Measurements from ENCODE around the gene MUC6.

The MUC6 gene

GRCh38 chr11:1026641-1027482 is 9.7 kb downstream of the MUC6 start:
- in situ Hi-C loops (cut with HindIII; ENCODE audit: low sequenced_read_pairs), result no loop called here
- no peak for TF ChIP-seq CTCF (IDR thresholded peaks at IDR 0.05; ENCODE audit: low read depth, low read length, missing control alignments)
- no peak for DNase-seq (ENCODE audit: low read depth)
- no peak overlapping the region for H3K4me3 ChIP-seq (ENCODE audit: low read depth, low read length)

- in situ Hi-C loops (cut with HindIII; ENCODE audit: low sequenced_read_pairs), result no loop called here
- no peak for TF ChIP-seq CTCF (IDR thresholded peaks at IDR 0.05; ENCODE audit: low read depth, low read length, missing control alignments)
- no peak overlapping the region for H3K4me3 ChIP-seq (ENCODE audit: low read depth, low read length)
- no peak for DNase-seq (ENCODE audit: low read depth)
These were observed 10.4 kb downstream of the MUC6 start for GRCh38 chr11:1026163-1026450.

- in situ Hi-C loops (cut with HindIII; ENCODE audit: low sequenced_read_pairs), result no loop called here
- no peak overlapping the region for H3K4me3 ChIP-seq (ENCODE audit: low read depth, low read length)
- no peak for DNase-seq (ENCODE audit: low read depth)
- TF ChIP-seq CTCF (IDR thresholded peaks at IDR 0.05; ENCODE audit: low read depth, low read length, missing control alignments), result no peak
These were observed 10.9 kb downstream of the MUC6 start for GRCh38 chr11:1025410-1026162.

GRCh38 chr11:1024597-1025409 is 11.7 kb downstream of the MUC6 start:
- no peak for TF ChIP-seq CTCF (IDR thresholded peaks at IDR 0.05; ENCODE audit: low read depth, low read length, missing control alignments)
- H3K4me3 ChIP-seq (ENCODE audit: low read depth, low read length), result no peak overlapping the region
- in situ Hi-C loops (cut with HindIII; ENCODE audit: low sequenced_read_pairs), result no loop called here
- no peak for DNase-seq (ENCODE audit: low read depth)

DNA sequence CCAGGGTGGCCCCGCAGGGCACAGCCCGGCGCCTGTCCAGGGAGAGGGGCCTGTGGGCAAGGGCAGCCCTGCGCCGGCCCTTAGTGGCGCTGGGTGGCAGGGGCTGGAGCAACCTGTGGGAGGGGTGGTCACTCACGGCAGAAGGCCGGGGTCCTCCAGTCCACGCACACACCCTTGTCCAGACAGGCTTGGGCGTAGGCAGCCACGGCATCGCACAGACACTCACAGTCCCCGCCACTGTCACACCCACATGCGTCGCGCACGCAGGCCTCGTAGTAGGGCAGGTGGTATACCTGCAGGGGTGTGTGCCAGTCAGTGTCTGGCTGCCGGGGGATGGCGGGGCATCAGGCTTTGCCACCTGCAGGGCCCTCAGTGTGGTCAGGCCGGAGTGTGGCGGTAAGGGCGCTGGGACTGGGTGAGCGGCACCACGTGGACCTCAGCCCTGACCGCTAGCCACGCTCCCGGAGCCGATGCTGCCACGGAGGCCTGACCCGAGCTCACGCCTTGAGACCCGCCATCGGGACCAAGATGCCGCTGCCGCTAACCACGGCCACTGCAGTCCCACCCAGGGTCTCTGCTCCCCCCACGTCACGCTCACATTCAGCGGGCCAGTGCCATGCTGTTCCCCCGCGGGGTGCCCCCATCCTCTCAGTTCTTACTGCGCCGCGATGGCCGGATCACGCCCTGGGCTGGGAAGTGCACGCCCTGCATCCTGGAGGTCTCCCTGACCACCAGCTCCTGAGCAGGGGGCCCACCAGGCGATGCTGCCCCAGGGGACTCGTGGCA is 12.5 kb downstream of the MUC6 start:
- TF ChIP-seq CTCF (IDR thresholded peaks at IDR 0.05; ENCODE audit: low read depth, low read length, missing control alignments), result no peak
- no peak for DNase-seq (ENCODE audit: low read depth)
- in situ Hi-C loops (cut with HindIII; ENCODE audit: low sequenced_read_pairs), result no loop called here
- no peak overlapping the region for H3K4me3 ChIP-seq (ENCODE audit: low read depth, low read length)

Data from astrocyte of the cerebellum (primary cell).